ENCODE results near the gene RAB15.
A peak's percentile ranks its signal among the peaks of the same experiment; 100 is the strongest.

RAB15 gene

DNA sequence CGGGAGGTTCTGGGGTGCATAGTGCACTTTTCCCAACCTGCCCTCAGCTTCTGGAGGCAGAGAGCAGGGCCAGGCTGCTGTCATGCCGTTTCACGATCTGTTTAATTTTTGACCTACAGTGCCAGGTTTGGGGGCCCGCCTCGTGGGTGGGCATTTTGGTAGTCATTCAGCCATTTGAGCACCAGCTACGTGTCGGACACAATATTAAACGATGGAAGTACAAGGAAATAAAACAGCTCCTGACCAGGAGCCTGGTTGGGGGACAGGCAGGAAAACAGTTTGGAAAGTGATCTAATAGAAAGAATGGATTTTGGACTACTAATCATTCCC is 15.3 kb upstream of the RAB15 start:
- no peak for DNase-seq

DNA sequence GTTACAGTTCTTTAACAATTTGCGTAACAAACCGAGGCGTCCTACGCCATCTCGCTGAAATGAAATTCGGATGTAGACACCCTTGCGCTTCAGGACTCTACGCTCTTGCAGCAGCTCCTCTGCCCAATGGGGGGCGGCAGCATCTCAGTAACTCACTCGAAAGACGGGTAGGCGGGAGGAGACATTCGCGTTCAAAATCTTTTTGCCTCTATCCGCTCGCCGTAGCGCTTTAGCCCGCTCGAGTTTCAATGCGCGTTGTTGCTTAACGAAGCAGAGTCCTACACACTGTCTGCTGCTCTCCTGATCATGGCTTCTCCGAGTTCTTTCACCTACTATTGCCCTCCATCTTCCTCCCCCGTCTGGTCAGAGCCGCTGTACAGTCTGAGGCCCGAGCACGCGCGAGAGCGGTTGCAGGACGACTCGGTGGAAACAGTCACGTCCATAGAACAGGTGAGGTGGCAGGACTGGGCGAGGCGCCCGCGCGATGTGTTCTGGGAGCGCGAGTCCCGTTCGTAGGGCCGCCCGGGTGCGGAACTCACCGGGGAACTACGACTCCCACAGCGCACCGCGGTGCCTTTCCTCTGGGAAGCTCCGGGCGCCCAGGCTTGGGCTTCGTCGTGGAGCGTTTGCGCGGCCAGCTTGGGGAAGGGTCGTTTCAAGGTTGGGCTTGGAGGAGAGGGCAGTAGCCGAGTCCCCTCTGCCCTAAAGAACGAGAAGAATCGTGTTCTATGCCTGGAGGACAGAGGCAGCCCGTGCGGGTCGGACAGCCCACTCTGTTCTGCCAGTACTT is 14.7 kb upstream of the RAB15 start, which contains the start of gene FNTB:
TSS of gene FNTB (plus strand) at position 248 of the 790 bp plus-strand sequence. CDS start at position 307, 59 bp downstream.
- peak; percentile 71 for DNase-seq

DNA sequence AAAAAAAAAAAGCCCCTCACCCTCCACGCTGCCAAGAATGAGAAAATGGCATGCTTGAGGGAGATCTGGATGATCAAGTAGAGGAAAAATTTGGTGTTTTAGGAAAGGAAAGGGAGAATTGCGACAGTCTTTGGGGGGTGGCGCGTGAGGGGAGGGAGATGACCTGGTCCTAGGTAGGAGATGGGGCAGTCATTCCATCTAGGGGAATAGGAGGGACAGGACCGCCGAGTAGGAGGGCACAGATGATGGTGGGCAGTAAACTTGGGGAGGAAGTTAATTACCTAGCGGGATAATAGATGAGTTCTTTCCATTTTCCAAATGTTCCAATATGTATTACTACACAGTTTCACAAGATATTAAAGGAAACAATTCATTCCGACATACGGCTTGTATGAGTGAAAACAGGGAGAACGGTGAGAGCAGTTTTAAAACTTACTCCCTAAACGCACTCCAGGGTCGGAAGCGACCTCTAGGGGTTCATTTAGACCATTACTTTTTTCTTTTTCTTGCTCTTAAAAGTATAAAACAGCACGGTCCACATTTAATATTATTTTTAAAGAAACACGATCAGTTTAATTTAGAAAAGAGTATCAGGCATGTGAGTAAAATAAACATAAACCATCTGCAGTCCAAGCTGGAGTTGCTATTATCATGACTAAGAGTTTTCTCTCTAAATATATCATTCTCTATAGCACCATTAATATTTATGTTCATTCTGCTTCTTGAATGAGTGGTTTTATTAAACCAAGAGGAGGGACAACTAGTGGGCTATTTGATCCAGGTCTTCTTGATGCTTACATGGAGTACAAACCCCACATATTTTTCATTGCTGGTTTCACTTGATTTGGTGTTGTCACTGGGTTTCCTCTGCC is 11.5 kb upstream of the RAB15 start:
- no peak for DNase-seq

DNA sequence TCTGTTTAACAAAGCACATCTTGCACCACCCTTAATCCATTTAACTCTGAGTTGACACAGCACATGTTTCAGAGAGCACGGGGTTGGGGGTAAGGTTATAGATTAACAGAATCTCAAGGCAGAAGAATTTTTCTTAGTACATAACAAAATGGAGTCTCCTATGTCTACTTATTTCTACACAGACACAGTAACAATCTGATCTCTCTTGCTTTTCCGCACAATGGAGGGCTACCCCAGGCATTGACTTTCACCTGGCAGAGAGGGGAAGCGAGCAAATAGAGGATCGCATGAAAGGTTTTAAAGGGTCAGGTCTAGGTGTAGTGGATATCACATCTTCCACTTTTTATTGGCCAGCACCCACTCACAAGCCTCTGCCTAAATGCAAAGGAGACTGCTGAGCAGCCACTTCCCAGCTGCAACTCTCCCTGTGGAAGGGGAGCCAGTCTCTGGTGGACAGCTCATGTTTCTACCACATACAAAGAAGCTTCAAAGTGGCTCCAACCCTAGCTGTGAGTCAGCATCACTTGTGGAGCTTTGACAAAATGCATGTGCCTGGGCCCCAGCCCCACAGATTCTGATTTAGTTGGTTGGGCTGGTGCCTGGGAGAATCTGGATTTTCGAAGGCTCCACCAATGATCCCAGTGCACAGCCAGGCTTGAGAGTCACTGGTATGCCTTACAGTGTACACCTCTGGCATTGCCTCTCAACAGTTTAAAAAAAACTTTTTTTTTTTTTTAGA is 7.4 kb upstream of the RAB15 start:
- no peak for DNase-seq

DNA sequence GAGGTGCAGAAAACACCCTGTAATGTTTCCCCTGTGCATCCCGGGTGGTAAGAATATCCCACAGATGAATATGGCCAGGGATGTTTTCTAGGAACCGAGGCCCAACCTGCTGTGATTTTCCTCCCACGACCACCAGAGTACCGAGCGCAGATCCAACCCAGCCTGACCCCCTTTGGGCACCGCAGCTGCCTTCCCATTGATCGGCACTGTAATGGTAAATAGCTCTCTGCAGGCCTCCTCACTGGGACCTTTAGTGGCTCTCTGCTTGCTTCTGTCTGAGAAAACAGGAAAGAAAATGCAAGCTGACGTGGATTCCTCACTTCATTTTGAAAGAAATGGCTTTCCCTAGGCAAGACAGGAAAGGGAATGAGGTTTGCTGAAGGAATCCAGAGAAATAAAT is 2.4 kb upstream of the RAB15 start:
- DNase-seq: no peak

DNA sequence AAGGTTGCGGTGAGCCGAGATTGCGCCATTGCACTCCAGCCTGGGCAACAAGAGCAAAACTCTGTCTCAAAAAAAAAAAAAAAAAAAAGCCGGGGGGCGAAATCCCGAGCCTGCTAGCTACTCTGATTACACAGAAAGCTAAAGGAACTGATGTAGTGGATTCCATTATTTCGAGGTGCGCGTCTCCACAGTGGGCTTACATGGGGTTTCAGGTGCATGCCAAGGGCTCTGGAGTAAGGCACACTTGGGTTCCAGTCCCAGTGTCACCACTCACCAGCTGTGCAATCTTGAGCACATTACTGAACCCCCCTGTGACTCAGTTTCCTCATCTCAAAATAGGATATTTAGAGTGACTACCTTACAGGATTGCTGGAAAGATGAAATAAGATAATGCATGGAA is 1.7 kb upstream of the RAB15 start:
- DNase-seq: no peak

DNA sequence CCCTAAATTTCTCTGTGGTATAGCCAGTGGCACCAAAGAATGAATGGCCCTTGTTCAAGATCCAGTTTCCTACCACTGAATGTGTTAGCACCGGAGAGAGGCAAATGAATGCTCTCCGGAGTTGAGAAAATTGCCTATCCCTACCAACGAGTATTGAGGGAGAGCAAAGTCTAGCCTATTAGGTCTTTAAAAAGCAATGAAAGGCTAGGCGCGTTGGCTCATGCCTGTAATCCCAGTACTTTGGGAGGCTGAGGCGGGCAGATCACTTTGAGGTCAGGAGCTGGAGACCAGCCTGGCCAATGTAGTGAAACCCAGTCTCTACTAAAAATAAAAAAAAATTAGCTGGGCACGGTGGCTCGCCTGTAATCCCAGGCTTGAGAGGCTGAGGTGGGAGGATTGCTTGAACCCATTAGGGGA is 898 bp upstream of the RAB15 start:
- DNase-seq: no peak

DNA sequence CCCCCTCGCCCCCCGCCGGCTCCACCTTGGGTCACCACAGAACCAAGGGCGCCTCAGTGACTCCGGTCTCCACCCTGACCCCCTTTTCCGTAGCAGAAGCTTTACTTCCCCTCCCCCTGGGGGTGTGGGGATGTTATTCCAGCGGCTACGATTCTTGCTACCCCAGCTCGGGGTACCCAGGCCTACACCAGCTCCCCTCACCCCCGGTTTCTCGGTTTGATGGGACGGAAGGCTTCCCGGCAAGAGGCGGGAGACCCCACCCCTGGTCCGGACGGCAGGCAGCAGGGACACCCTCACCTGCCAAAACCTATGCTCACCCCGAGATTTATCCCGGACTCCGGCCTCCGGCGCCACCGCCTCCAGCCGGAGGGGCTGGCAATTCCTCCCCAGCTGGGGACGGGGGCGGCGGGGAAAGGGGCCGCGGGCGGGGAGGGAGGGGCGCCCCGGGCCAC is 619 bp downstream of the RAB15 start:
- DNase-seq: no peak

DNA sequence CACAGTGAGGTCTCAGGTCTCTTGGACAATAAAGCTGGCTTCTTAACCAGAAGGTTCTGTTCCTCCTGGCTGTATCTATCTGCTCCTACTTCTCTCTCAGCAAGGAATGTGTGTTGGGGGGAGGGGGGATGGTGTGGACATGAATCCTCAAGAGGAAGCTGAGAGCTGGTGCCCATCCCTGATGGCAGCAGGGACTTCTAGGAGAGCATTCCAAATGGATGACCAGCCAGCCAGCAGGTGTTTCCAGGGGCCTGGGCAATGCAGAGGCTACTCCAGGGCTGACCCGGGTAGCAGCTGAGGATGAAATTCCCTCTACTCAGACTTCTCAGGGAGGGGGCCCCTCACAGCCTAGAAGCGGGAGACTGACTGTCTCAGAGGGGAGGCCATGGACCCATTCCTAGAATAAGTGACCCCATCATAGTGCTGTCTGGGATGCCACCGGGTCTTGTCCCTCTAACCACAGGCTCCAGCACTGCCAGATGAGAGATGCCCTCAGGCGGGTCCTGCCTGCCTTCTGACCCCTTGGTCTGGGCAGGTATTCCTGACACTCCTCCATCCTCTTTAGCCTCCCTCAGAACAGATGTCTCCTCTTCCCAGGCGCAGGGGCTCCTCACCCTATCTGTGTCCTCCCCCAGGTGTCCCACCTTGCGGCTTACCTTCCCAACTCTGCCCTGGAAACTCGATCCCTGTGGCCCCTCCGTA is 1.2 kb downstream of the RAB15 start:
- no peak for DNase-seq

DNA sequence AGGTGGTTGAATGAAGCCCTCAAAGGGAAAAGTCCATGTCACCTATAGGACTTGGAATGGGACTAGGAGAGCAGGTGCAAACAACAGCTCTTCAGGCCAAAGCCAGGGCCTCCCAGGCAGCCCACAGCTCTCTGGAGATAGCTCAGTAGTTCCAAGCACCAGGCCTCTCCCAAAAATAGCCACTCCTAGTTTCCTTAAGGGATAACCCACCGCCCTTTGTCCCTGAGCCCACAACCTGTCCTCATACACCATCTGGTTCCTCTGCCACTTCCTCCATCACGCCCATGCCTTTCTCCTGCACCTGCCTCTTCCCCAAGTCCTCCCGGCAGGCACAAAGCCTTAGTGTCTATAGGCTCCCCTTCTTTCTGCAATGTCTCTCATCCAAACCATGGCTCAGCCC is 2.1 kb downstream of the RAB15 start:
- DNase-seq: no peak

DNA sequence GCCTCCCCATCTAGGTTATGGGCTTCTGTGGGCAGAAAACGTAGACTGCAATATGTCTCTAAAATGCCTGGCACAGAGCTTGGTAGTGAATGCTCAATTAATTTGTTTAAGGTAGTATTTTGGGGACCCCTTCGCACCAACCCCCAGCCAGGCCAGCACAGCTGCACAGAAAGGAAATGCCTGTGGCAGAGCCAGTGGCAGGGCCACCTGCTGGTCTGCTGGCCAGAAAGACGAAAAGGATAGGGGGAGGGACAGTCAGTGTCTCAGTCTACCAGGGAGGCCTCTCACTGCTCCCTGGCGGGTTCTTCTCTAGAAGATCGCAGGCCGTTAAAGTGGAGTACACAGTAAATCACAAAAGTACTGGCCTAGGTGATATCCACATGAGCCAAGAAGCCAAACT is 3.5 kb downstream of the RAB15 start:
- DNase-seq: no peak

DNA sequence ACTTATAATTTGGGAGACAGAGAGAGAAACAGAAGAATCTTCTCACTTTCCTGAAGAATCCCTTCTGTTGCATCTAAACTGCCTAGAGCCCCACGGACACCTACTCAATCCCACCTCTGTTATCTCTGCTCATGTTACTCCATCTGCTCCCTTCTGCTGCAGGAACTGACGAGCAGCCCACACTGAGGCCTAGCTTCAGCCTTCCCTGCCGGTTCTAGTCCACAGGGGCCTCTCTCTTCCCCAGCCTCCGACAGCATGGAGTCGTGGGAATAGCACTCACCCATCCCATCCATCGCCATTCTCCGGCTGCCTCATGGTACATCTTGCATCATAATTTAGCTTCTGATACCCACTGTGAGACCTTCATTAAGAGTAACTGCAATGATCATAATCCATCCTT is 4.0 kb downstream of the RAB15 start:
- DNase-seq: no peak

DNA sequence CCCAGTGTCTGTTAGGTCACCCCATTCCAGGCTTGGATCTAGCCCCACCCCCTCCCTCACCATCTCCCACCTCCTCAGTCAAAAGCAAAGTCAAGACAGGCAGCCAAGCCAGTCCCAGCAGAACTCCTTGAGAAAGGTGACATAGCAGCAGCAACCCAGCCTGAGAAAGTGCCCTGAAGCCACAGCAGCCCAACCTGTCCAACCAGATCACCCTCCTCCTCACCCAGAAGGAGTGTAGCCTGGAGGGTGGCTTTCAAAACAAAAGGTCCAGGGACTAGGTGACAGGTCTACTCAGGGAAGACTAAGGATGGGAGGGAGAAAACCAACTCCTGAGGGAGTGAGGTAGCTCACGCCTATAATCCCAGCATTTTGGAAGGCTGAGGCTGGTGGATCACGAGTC is 5.2 kb downstream of the RAB15 start:
- no peak for DNase-seq

DNA sequence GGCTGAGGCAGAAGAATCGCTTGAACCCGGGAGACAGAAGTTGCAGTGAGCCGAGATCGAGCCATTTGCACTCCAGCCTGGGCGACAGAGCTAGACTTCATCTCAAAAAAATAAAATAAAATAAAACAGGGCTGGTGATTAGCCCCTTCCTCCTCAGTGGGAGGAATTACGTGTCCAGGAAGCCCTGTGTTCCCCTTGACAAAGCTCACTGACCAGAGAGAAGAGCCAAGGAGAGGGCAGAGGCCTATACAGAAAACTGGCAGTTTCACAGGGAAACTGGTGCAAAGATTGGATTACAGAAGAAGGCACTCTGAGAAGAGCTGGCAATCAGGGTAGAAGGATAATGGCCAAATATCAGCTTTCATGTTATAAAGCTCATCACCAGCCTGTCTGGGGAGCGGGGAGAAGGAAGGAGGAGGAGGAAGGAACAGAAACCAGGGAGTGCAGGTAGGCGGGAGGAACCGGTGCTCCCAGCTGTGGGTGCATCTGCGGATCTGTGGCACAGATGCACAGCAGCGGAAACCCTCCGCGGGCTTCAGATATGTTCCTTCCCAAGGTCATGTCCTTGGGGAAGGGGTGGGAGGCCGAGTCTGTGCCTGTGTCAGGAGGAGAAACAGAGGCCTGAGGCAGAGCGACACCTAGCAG is 6.7 kb downstream of the RAB15 start:
- no peak for DNase-seq

DNA sequence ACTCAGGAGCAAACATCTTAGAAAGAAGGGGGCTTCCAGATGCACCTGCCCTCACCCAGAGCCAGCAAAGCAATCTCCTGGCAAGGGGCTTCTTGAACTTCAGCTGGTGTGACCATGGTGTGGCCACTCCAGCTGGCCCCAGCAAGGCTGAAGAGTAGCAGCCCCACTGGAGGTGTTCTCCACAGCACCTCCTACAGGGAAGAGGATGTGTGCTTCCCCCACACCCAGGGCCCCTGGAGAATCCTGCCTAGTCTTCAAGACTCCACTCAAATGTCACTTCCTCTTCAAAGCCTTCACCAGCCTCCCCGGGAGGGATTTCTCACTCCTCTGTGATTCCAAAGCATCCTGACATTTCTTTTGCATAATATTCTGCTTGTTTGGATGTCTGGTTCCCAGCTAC is 8.5 kb downstream of the RAB15 start:
- DNase-seq: no peak

DNA sequence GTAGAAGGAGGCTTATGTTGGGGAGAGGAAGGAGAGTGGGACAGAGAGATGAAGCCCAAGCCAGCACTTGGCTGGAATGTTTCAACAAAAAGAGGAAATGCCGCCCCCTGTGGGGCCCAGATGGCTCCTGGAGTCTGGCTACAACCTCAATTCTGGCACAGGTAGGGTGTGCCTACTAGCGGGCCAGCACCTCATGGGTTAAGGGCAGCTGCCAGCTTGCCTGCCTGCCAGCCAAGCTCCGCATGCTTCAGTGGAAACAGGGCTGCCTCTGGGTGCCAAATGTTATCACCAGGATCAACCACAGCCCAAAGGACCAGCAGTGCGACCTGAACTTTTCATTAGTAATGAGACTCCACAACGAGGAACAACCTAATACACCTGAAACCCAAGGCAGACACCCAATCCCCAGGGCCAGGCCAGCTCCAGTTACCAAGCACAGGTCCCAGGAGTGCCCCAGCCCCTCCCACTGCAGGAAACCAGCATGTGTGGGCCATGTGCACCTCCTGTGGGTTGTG is 11.3 kb downstream of the RAB15 start:
- no peak for DNase-seq

DNA sequence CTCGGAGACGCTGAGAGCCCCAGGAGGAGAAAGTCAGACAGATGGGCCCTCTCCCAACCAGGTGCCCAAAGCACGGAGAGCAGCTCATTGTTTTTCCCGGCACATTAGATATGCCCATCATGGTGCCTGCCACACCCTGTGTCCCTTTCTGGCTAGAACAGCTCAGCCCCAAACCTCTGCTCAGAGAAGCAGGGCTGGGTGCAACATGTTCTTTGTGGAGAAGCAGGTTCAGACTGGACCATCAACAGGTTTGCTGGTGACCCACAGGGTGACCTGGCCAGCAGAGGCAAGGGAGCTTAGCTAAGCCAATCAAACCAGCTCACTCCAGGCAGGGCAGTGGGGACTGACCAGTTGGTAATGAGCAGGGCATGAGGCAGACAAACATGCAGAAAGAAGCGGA is 13.4 kb downstream of the RAB15 start:
- DNase-seq: no peak

DNA sequence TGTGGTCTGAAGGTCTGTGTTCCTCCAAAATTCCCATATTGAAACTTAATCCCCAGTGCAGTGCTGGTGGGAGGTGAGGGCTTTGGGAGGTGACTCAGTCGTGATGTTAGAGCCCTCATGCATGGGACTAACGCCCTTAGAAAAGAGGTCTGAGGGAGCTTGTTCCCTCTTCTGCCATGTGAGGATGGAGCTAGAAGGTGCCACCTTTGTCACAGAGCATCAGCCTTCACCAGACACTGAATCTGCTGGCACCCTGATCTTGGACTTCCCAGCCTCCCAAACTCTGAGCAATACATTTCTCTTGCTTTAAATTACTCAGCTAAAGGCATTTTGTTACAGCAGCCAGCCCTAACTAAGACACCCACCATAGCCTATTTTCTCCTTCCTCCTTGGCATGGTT is 13.9 kb downstream of the RAB15 start:
- no peak for DNase-seq

DNA sequence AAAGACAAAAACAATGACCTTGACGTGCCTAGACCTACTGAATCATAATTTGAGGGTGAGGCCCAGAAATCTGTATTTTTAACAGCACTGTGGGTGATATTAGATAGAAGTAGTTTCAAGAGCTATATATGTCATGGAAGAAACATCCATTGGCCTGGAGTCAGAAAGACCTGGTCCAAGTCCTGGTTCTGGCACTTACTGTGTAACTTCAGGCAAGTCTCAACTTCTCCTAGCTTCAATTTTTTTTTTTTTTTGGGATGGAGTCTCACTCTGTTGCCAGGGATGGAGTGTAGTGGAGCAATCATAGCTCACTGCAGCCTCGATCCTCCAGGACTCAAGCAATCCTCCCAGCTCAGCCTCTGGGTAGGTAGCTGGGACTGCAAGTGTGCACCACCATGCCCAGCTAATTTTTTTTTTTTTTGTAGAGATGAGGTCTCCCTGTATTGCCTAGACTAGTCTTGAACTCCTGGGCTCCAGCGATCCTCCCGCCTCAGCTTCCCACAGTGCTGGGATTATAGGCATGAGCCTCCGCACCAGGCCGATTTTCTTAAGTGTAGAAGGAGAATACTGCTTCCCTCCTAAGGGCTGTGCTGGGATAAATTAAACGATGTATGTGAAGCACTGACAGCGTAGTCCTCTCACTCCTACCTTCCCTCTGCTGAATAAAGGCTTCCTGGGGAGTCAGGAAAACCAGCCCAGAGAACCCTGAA is 15.3 kb downstream of the RAB15 start:
- no peak for DNase-seq

DNA sequence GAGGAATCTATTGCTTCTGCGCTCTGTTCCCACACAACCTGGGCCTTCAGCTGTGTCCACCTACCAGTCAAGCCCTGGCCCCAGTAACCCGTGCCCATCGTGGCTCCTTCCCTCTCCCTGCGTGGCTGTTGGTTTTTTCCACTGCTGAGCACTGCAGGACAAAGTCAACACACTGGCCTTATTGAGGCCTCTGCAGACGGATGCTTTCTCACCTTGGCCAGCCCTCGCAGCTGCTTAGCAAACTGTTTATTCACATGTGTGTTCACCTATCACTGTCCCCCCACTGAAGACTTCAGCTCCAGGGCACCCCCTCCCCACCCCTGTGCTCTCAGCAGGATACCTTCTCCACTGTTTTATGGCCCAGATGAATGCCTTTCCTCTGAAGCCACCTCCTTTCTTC is 16.8 kb downstream of the RAB15 start:
- no peak for DNase-seq

DNA sequence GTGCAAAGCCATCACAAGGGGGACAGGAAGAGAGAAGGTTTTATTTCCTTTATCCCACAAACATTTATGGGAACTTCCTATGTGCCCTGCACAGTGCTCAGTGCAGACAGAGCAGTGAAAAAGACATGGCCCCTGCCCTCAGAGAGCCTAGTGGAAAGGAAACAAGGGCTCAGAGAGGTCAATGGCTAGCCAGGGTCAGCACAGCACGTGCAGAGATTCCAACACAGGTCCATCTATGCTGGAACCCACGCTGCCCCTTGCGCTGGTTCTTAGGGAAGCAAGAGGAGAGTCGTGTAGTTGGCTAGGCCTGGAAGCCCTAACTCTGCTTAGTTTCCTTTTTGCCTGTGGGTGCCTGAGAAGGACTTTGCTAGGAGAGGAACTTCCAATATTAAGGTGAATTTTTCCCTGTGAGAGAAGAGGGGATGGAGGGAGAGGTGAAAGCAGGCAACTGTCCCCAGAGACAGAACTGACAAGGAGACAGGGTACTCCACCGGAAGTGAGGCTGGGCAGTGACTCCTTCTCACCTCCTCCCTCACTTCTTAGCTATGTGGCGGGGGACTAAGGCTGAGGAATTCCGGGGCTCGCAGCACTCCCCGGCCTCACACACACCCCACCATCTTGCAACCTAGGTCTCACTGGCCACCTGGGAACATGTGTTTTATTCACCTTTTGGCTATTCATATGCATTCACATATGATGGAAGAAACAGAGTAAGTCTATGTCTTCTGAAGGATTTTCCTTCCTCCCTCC is 17.5 kb downstream of the RAB15 start:
- DNase-seq: no peak

All from GOT3 (cell line).